BLaER1 (cell line): Measurements from ENCODE around the gene TGFBRAP1.

Experiments
- H3K27ac ChIP-seq: shearing (Covaris generic); formaldehyde crosslinking; 2 replicates; pipeline ENCODE4 v1.8.1; 2022
- H3K27me3 ChIP-seq: shearing (Covaris generic); formaldehyde crosslinking; 2 replicates; pipeline ENCODE4 v1.8.1; 2022
- H3K36me3 ChIP-seq: shearing (Covaris generic); formaldehyde crosslinking; 2 replicates; pipeline ENCODE4 v1.8.1; 2022
- H3K4me1 ChIP-seq: shearing (Covaris generic); formaldehyde crosslinking; 2 replicates; pipeline ENCODE4 v1.8.1; 2022
- H3K4me2 ChIP-seq: shearing (Covaris generic); formaldehyde crosslinking; 2 replicates; pipeline ENCODE4 v1.8.1; 2022
- H3K4me3 ChIP-seq: shearing (Covaris generic); formaldehyde crosslinking; 2 replicates; pipeline ENCODE4 v1.8.1; 2022
- H3K9ac ChIP-seq: shearing (Covaris generic); formaldehyde crosslinking; 2 replicates; pipeline ENCODE4 v1.8.1; 2022
- H3K9me3 ChIP-seq: shearing (Covaris generic); formaldehyde crosslinking; 2 replicates; pipeline ENCODE4 v1.8.1; 2022
- H4K20me1 ChIP-seq: shearing (Covaris generic); formaldehyde crosslinking; 2 replicates; pipeline ENCODE4 v1.8.1; 2022
- Cebpa-rat ChIP-seq: shearing (Covaris generic); IDR thresholded peaks from 2 replicates; pipeline ENCODE4 v1.8.1; 2022

The TGFBRAP1 gene

DNA sequence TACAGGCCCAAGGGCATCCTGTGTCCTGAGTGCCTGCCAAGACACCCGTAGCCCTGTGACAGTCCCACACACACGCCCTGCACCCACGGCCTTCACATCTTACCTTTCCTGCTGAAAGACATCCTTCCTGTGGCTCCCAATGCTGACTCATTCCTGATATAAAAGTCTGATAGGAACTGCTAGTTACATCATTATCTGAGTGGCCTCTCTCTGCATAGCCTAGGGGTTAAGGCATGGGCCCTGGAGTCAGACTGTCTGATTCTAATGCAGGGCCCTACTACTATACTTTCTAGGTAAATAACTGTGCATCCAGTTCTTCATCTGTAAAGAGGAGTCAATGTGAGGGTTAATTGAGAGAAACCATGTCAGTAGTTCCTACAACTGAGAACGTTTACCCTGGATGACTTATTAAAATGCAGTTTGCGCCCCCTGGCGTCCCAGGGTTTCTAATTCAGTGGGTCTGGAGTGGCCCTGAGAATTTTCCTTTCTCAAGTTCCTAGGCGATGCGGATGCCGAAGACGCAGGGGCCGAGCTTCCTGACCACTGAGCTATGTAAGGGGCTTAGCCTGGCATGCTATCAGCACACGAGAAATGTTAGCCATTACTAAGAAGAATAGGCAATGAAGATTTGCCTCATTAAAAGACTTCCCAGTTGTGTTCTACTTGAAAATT lies 94.0 kb downstream of the TGFBRAP1 start:
- H3K9ac ChIP-seq = no peak overlapping the region
- no peaks in the 10 kb centered on the region for H4K20me1 ChIP-seq
- H3K4me2 ChIP-seq = no peak overlapping the region
- H3K4me3 ChIP-seq = no peak overlapping the region
- H3K9me3 ChIP-seq = no peaks in the 10 kb centered on the region
- no peaks in the 10 kb centered on the region for H3K36me3 ChIP-seq
- no peaks in the 10 kb centered on the region for H3K27me3 ChIP-seq
- peaks cover 13% of the 10 kb centered on the region for H3K4me1 ChIP-seq
- TF ChIP-seq Cebpa-rat = no peak
- no peak overlapping the region for H3K27ac ChIP-seq

DNA sequence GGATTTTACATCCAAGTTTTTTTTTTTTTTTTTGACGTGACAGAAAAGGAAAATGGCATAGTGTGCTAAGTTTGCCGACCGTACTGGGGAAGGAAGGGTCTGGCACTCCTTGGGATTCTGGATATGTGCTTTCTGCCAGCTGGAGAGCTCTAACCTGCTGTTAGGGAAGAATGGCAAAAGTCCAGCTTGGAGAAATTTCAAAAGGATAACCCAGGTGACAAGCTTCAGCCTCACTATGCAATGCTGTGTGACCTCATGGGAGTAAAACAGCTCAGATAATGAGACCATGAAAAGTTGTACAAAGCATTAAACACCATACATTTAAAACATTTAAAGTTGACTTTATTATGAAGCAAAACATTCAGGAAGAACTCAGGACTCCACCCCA lies 98.3 kb downstream of the TGFBRAP1 start:
- no peaks in the 10 kb centered on the region for H3K9me3 ChIP-seq
- no peak overlapping the region for H3K27ac ChIP-seq
- TF ChIP-seq Cebpa-rat = no peak
- H3K4me1 ChIP-seq = peaks cover 7% of the 10 kb centered on the region; the same call in 1 of the 2 replicates
- H3K4me3 ChIP-seq = no peak overlapping the region
- no peaks in the 10 kb centered on the region for H3K36me3 ChIP-seq
- H3K9ac ChIP-seq = no peak overlapping the region
- H3K4me2 ChIP-seq = no peak overlapping the region
- H3K27me3 ChIP-seq = no peaks in the 10 kb centered on the region
- H4K20me1 ChIP-seq = no peaks in the 10 kb centered on the region

DNA sequence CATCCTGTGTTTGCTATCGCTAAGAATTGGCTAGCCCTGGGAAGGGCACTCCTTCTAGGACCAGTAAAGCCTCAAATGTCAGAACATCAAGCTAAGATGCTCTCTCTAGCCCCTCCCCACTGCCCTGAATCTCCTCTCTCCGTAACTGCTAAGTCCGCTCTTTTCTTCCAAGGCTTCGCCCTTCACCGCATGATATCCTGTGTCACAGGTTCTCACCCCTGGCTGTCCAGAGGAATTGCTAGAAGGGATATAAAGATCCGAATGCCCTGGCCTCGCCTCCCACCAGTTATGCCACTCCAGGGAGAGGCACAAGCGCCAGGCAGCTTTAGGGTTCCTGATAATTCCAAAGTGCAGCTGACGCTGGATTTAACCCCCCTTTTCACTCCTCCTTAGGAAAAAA lies 105.1 kb downstream of the TGFBRAP1 start:
- Histone ChIP-seq H3K9me3 (no peaks in the 10 kb centered on the region), H4K20me1 (no peaks in the 10 kb centered on the region), H3K4me3 (no peak overlapping the region), H3K27ac (no peak overlapping the region), H3K9ac (no peak overlapping the region), H3K4me1 (no peaks in the 10 kb centered on the region), H3K4me2 (no peak overlapping the region), H3K27me3 (no peaks in the 10 kb centered on the region), H3K36me3 (no peaks in the 10 kb centered on the region)
- TF ChIP-seq Cebpa-rat = no peak

DNA sequence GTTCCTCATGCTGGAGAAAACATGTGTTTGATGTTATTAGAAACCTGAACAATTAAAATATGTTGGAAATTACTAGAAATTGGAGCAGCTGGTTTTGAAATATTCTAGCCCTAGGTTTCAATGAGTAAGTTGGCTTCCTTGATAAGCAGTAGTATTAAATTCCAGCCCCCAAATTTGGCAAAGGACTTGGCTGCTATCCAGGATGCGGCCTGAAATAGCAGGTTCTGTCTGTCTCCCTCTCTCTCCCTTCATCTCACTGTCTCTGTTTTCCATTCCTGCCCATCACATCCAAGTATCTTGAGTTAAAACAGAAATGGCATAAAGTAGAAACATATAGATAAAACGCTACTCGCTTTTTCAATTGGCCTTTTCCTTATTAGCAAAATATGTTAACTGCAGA lies 108.9 kb downstream of the TGFBRAP1 start:
- Histone ChIP-seq H3K9ac (no peak overlapping the region), H3K27me3 (no peaks in the 10 kb centered on the region), H3K36me3 (no peaks in the 10 kb centered on the region)

DNA sequence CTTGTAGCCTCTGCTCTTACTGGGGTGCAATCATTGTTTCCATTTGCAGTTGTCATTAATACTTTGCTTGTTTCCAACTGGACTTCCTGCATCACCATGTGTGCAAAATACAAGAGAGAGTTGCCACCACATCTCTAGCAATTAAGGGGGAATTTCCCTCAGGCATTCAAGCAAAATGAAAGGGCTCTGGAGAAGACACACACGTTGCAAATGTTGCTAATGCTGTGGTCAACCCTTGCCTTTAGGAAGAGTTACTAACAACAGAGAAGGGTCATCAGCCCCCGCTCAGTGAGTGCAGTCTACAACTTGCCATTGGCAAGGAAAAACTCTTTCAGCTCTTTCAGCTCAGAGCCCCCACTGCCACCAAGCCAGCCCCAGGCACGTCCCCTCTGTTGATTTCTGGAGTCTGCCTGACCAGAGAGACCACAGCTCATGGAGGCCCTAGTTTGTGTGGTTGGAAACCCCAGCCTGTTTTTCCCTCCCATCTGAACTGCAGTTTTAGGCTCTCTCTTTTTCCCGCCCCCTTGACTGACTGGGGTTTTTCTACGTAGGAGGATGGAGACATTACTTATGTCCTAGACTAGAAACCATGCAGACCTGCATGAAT lies 113.8 kb downstream of the TGFBRAP1 start:
- TF ChIP-seq Cebpa-rat = no peak
- H3K4me3 ChIP-seq = no peak overlapping the region
- H3K9ac ChIP-seq = no peak overlapping the region
- H3K4me1 ChIP-seq = no peaks in the 10 kb centered on the region
- no peaks in the 10 kb centered on the region for H3K9me3 ChIP-seq
- no peaks in the 10 kb centered on the region for H3K27me3 ChIP-seq
- H3K4me2 ChIP-seq = no peak overlapping the region
- H3K36me3 ChIP-seq = no peaks in the 10 kb centered on the region
- H4K20me1 ChIP-seq = no peaks in the 10 kb centered on the region
- H3K27ac ChIP-seq = no peak overlapping the region

More for the DNA sequence above, 108.9 kb downstream of the TGFBRAP1 start:
- no peak for TF ChIP-seq Cebpa-rat
- H3K9me3 ChIP-seq = no peaks in the 10 kb centered on the region
- H4K20me1 ChIP-seq = no peaks in the 10 kb centered on the region
- no peak overlapping the region for H3K4me2 ChIP-seq
- no peak overlapping the region for H3K27ac ChIP-seq
- no peaks in the 10 kb centered on the region for H3K4me1 ChIP-seq
- H3K4me3 ChIP-seq = no peak overlapping the region
